Measurements from ENCODE around the gene SH3GLB1. TPM values are rescaled to one million over a fixed set of nuclear protein-coding genes. Genes with fewer than 3 reads are reported as not detected.

SH3GLB1 gene
- total and polyA plus RNA-seq, 9 of the 15 experiments (the other 6 are each of a cell fraction or from before 2014, with no cell fraction given) = 8.6 to 34.2 (median 24.2) TPM

DNA sequence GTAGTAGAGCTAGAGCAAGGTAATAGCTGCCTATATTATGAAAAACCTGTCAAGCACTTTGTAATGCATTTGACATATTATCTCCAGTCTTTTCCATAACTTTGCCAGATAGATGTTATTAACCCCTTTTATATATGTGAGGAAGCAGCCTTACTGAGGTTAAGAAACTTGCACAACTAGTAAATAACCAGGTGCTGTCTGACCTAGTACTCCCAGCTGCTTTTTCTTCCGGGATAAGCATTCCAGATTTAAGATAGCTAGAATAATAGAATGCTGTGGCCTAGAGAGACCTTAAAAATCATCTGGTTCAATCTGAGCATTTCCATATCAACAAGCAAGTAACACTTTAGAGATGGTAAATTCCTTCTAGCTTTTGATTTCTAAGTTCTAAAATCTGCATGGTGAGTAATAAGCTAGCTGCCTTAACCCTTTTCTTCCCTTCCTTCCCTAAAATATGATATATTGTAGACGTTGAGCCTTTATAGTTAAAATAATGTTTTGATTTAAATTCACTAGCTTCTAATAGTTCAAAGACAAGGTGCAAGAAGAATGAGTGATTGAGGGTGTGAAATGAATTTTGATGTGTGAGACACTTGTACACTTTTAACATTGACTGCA lies 1.8 kb downstream of the SH3GLB1 start (continued):
- TF ChIP-seq, protein P1, sequence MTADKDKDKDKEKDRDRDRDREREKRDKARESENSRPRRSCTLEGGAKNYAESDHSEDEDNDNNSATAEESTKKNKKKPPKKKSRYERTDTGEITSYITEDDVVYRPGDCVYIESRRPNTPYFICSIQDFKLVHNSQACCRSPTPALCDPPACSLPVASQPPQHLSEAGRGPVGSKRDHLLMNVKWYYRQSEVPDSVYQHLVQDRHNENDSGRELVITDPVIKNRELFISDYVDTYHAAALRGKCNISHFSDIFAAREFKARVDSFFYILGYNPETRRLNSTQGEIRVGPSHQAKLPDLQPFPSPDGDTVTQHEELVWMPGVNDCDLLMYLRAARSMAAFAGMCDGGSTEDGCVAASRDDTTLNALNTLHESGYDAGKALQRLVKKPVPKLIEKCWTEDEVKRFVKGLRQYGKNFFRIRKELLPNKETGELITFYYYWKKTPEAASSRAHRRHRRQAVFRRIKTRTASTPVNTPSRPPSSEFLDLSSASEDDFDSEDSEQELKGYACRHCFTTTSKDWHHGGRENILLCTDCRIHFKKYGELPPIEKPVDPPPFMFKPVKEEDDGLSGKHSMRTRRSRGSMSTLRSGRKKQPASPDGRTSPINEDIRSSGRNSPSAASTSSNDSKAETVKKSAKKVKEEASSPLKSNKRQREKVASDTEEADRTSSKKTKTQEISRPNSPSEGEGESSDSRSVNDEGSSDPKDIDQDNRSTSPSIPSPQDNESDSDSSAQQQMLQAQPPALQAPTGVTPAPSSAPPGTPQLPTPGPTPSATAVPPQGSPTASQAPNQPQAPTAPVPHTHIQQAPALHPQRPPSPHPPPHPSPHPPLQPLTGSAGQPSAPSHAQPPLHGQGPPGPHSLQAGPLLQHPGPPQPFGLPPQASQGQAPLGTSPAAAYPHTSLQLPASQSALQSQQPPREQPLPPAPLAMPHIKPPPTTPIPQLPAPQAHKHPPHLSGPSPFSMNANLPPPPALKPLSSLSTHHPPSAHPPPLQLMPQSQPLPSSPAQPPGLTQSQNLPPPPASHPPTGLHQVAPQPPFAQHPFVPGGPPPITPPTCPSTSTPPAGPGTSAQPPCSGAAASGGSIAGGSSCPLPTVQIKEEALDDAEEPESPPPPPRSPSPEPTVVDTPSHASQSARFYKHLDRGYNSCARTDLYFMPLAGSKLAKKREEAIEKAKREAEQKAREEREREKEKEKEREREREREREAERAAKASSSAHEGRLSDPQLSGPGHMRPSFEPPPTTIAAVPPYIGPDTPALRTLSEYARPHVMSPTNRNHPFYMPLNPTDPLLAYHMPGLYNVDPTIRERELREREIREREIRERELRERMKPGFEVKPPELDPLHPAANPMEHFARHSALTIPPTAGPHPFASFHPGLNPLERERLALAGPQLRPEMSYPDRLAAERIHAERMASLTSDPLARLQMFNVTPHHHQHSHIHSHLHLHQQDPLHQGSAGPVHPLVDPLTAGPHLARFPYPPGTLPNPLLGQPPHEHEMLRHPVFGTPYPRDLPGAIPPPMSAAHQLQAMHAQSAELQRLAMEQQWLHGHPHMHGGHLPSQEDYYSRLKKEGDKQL (CRISPR knock-in tag; IDR thresholded peaks at IDR 0.05; ENCODE audit: borderline replicate concordance) = no peak
- peak; percentile 89 for TF ChIP-seq HMBOX1 (IDR thresholded peaks at IDR 0.05)
- no peak for TF ChIP-seq KAT2B (IDR thresholded peaks at IDR 0.05; ENCODE audit: low read depth, low read length)
- no peak for TF ChIP-seq RBFOX2 (IDR thresholded peaks at IDR 0.05; ENCODE audit: low read depth, low read length)
- TF ChIP-seq NR3C1 (CRISPR knock-in tag; IDR thresholded peaks at IDR 0.05) = no peak
- no peak for TF ChIP-seq CEBPG (CRISPR knock-in tag; IDR thresholded peaks at IDR 0.05)
- TF ChIP-seq CEBPG (tag; conservative IDR thresholded peaks at IDR 0.05 in 1 of 2, IDR thresholded peaks at IDR 0.05 in 1 of 2) = 0 out of 4 replicates have a peak, but pooled peaks of 1 of the 2 experiments have one; percentile 5
- TF ChIP-seq DLX4 (CRISPR knock-in tag; IDR thresholded peaks at IDR 0.05) = no peak
- no peak for TF ChIP-seq TGIF2 (CRISPR knock-in tag; IDR thresholded peaks at IDR 0.05)
- no peak for TF ChIP-seq CGGBP1 (CRISPR knock-in tag; IDR thresholded peaks at IDR 0.05)
- TF ChIP-seq, protein P2, sequence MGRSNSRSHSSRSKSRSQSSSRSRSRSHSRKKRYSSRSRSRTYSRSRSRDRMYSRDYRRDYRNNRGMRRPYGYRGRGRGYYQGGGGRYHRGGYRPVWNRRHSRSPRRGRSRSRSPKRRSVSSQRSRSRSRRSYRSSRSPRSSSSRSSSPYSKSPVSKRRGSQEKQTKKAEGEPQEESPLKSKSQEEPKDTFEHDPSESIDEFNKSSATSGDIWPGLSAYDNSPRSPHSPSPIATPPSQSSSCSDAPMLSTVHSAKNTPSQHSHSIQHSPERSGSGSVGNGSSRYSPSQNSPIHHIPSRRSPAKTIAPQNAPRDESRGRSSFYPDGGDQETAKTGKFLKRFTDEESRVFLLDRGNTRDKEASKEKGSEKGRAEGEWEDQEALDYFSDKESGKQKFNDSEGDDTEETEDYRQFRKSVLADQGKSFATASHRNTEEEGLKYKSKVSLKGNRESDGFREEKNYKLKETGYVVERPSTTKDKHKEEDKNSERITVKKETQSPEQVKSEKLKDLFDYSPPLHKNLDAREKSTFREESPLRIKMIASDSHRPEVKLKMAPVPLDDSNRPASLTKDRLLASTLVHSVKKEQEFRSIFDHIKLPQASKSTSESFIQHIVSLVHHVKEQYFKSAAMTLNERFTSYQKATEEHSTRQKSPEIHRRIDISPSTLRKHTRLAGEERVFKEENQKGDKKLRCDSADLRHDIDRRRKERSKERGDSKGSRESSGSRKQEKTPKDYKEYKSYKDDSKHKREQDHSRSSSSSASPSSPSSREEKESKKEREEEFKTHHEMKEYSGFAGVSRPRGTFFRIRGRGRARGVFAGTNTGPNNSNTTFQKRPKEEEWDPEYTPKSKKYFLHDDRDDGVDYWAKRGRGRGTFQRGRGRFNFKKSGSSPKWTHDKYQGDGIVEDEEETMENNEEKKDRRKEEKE (IDR thresholded peaks at IDR 0.05; ENCODE audit: borderline replicate concordance in 1 of 2, control insufficient read depth in 1 of 2, low read depth in 2 of 2, low read length in 1 of 2) = no peak
- TF ChIP-seq ESRRB (CRISPR knock-in tag; IDR thresholded peaks at IDR 0.05; ENCODE audit: borderline replicate concordance) = no peak
- no peak for TF ChIP-seq KLF6 (CRISPR knock-in tag; IDR thresholded peaks at IDR 0.05; ENCODE audit: borderline replicate concordance)
- TF ChIP-seq ZNF253 (CRISPR knock-in tag; conservative IDR thresholded peaks at IDR 0.05) = no peak
- TF ChIP-seq RFX5 (IDR thresholded peaks at IDR 0.05; ENCODE audit: low read depth, low read length) = no peak
- no peak for TF ChIP-seq RAD51 (IDR thresholded peaks at IDR 0.05; ENCODE audit: borderline replicate concordance, low read depth)
- TF ChIP-seq ZNF584 (CRISPR knock-in tag; IDR thresholded peaks at IDR 0.05; ENCODE audit: low read depth) = no peak

All from K562 (cell line).